Astrocyte (in vitro differentiated cells and primary cell): ENCODE results near the gene MRTFA.

Source experiments
- CTCF ChIP-seq: IDR thresholded peaks from 2 replicates; pipeline ENCODE4 v1.5.1; 2011; ENCODE audit warnings: low read depth, mild to moderate bottlenecking, inconsistent platforms, low read length, moderate library complexity; ENCODE audit not compliant: insufficient read depth
- EZH2 ChIP-seq: IDR thresholded peaks from 2 replicates; pipeline ENCODE4 v1.6.1; 2012; ENCODE audit warnings: mild to moderate bottlenecking, low read length, inconsistent platforms; ENCODE audit not compliant: insufficient read depth

- TF ChIP-seq CTCF (no peak), EZH2 (no peak)
Observed at GRCh38 chr22:40633036-40633435, 3.5 kb downstream of the MRTFA start.
